Transverse colon (tissue), 3 donors: ENCODE measurements around the gene CTNNAL1.

ENCODE experiments used
- CTCF ChIP-seq, 5 experiments: fragments of 200-600 bp in 3 of 5; fragments of 450-650 bp in 2 of 5; sonication (generic) in 3 of 5; IDR thresholded peaks; 1 replicate in 2 of 5; 2 replicates in 3 of 5; pipeline ENCODE4 v1.5.1; 2016 to 2017; ENCODE audit warnings: antibody characterized with exemption in 5 of 5, inconsistent platforms in 3 of 5, mild to moderate bottlenecking in 2 of 5, moderate library complexity in 1 of 5
- EP300 ChIP-seq: sonication (generic); formaldehyde crosslinking; IDR thresholded peaks from one replicate; pipeline ENCODE4 v1.6.1; 2017; ENCODE audit warnings: antibody characterized with exemption, low read depth
- POLR2A ChIP-seq: fragments of 450-650 bp; IDR thresholded peaks from one replicate; pipeline ENCODE4 v1.6.1; 2016; ENCODE audit warnings: antibody characterized with exemption, mild to moderate bottlenecking, moderate library complexity

- TF ChIP-seq EP300 (no peak), CTCF (IDR thresholded peaks at IDR 0.05) (no peak), POLR2A (no peak)
Observed at GRCh38 chr9:109033941-109034700, 20.8 kb upstream of the CTNNAL1 start.
